ENCODE data around the gene SLC25A25.

The SLC25A25 gene

GRCh38 chr9:128077847-128078503 is 9.9 kb downstream of the SLC25A25 start:
- DNase-seq: no peak

- DNase-seq: no peak
Observed at GRCh38 chr9:128078504-128079434, 10.7 kb downstream of the SLC25A25 start.

- no peak for DNase-seq
Observed at GRCh38 chr9:128080206-128080605, 12.2 kb downstream of the SLC25A25 start.

GRCh38 chr9:128081056-128081455 is 13.0 kb downstream of the SLC25A25 start:
- no peak for DNase-seq

GRCh38 chr9:128082151-128082550 is 14.1 kb downstream of the SLC25A25 start:
- no peak for DNase-seq

GRCh38 chr9:128084746-128085145 is 16.7 kb downstream of the SLC25A25 start:
- DNase-seq: no peak

- DNase-seq: no peak
Observed at GRCh38 chr9:128085943-128086342, 17.9 kb downstream of the SLC25A25 start.

GRCh38 chr9:128087262-128087661 is 19.2 kb downstream of the SLC25A25 start:
- no peak for DNase-seq

GRCh38 chr9:128088253-128088945 is 20.4 kb downstream of the SLC25A25 start:
- DNase-seq: no peak

DNA sequence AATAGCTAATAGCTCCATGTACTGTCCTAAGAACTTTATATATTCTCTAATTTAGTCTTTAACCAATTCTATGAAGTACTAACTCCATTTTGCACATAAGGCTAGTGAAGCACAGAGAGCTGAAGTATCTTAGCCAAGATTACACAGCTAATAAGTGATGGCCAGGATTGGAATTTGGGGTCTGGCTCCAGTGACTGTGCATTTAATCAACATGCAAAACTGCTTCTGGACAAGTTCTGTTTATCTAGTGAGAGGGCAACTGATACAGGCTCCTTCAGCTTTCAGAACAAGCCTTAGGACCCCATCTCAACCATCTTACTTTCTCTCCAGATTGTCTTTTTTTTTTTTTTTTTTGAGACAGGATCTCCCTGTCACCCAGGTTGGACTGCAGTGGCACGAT is 21.3 kb downstream of the SLC25A25 start:
- no peak for DNase-seq

GRCh38 chr9:128091144-128091543 is 23.1 kb downstream of the SLC25A25 start:
- DNase-seq: peak; percentile 41

- DNase-seq: no peak
Observed at GRCh38 chr9:128091571-128091970, 23.5 kb downstream of the SLC25A25 start.

DNA sequence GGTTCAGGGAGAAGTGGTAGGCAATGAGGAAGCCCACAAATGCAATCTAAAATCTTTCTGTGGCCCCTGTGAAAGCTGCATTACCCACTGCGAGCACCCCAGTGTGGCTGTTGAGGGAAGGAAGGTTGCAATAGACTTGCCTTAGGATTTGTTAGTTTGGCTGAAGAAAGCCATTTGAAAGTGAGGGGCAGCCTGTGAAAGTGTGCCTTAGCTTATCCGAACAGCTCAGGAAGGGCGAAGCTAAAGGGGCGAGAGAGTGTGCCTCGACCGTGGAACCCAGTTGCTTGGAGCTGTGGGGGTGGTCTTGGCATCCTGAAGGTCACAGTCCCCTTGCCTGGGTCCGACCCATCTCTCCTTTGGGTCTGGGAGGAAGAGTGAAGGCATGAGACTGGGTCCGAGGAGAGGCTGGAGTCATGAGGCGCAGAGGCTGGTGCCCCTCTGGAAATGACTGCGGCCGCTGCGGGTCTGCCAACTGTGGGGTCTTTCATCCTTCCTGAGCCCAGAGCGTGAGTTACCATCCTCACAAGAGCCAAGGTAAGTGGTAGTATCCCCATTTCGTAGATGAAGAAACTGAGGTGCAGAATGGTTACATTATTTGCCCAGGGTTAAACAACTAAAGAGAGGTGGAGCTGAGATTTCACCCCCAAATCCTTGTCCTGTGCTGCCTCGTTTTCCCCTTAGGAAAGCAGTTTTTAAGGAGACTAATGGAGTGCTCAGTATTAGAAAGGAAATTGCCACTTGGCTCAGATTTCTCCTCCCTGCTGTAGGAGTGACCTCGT is 24.4 kb downstream of the SLC25A25 start:
- no peak for DNase-seq

- no peak for DNase-seq
Observed at GRCh38 chr9:128093011-128093410, 25.0 kb downstream of the SLC25A25 start.

- DNase-seq: peak; percentile 81
Observed at GRCh38 chr9:128094166-128094949, 26.3 kb downstream of the SLC25A25 start.

- no peak for DNase-seq
Observed at GRCh38 chr9:128094950-128095544, 27.0 kb downstream of the SLC25A25 start.

- no peak for DNase-seq
Observed at GRCh38 chr9:128096616-128097536, 28.8 kb downstream of the SLC25A25 start.

DNA sequence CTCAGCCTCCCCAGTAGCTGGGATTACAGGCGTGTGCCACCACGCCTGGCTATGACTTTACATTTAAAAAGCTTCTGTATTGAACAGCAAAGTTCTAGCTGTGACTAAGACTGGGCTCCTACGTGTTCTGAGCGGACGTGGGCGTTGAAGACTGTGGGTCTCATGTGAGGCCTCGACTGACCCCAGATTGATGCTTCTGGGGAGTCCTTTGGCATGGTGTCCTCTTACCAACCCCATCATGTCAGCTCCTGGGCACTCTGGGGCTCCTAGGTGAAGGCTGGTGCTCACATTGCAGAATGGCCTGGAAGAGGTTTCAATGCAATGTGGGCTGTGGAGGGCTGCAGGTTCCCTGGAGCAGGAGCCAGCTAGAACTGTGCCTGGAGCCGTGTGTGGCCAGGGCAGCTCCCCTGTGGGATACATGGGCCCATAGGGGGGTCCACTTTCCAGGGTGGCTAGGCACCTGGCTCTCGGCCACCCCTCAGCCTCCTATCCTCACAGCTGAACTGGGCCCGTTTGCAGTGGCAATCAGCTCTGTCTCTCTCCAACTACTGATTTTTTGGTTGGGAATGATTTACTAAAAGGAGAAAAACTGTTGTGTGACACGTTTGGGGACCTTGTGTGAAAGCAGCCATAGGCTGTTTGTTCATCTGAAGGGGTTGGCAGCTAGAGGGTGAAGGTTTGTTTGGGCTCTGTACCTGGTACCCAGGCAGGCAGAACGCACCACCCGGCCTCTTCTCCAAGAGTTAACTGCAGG is 29.7 kb downstream of the SLC25A25 start:
- DNase-seq: no peak
